HEK293 (cell line): ENCODE measurements around the gene FOXP1.

Source experiments
- CTCF ChIA-PET: fragments of 350-600 bp; formaldehyde crosslinking; extraction: SDS; loops from one replicate; lab custom pipeline; 2021; ENCODE audit warnings: antibody characterized with exemption; lab: Yijun Ruan, JAX
- POLR2A ChIA-PET: fragments of 300-600 bp; formaldehyde crosslinking; extraction: SDS; loops from one replicate; lab custom pipeline; 2020; ENCODE audit warnings: antibody characterized with exemption, inconsistent platforms; lab: Yijun Ruan, JAX
- H3K27ac ChIP-seq: fragments of 200-500 bp; sonication (Bioruptor generic); 2 replicates; pipeline ENCODE4 v1.5.1; 2014; ENCODE audit warnings: low read depth, low read length, control low read depth, inconsistent platforms; ENCODE audit errors: extremely low read depth
- H3K36me3 ChIP-seq, 2 experiments: fragments of 200-500 bp in 1 of 2; sonication (Bioruptor generic) in 1 of 2; 1 replicate in 1 of 2; 2 replicates in 1 of 2; pipeline ENCODE4 v1.5.1; 2014 to 2017; ENCODE audit warnings: inconsistent platforms in 2 of 2, low read length in 2 of 2; ENCODE audit not compliant: control insufficient read depth in 2 of 2, insufficient read depth in 1 of 2
- H3K4me1 ChIP-seq: fragments of 200-500 bp; sonication (Bioruptor generic); 2 replicates; pipeline ENCODE4 v1.5.1; 2014; ENCODE audit warnings: mild to moderate bottlenecking, low read length, inconsistent platforms; ENCODE audit not compliant: control insufficient read depth, insufficient read depth
- H3K4me3 ChIP-seq: 2 replicates; pipeline ENCODE4 v1.5.1; 2011; ENCODE audit warnings: low read depth, mild to moderate bottlenecking, control low read depth, low read length, moderate library complexity
- H3K9me3 ChIP-seq: fragments of 200-500 bp; sonication (Bioruptor generic); 2 replicates; pipeline ENCODE4 v1.5.1; 2014; ENCODE audit warnings: low read depth, low read length, inconsistent platforms; ENCODE audit not compliant: control insufficient read depth, insufficient read depth
- KLF1 ChIP-seq: fragments of 450-650 bp; formaldehyde crosslinking; IDR thresholded peaks from 2 replicates; pipeline ENCODE4 v1.5.1; 2016; ENCODE audit warnings: missing biosample characterization, missing genetic modification characterization
- MYNN ChIP-seq: fragments of 450-650 bp; formaldehyde crosslinking; IDR thresholded peaks from 2 replicates; pipeline ENCODE4 v1.5.1; 2016; ENCODE audit warnings: missing biosample characterization, missing genetic modification characterization, borderline replicate concordance
- ZBTB1 ChIP-seq: fragments of 450-650 bp; formaldehyde crosslinking; IDR thresholded peaks from 2 replicates; pipeline ENCODE4 v1.5.1; 2016; ENCODE audit warnings: missing biosample characterization, missing genetic modification characterization
- ZBTB48 ChIP-seq: fragments of 450-650 bp; formaldehyde crosslinking; IDR thresholded peaks from 2 replicates; pipeline ENCODE4 v1.5.1; 2016; ENCODE audit warnings: missing biosample characterization, missing genetic modification characterization
- ZBTB7A ChIP-seq: fragments of 450-650 bp; formaldehyde crosslinking; IDR thresholded peaks from 2 replicates; pipeline ENCODE4 v1.5.1; 2016; ENCODE audit warnings: low read depth, missing biosample characterization, missing genetic modification characterization
- ZNF114 ChIP-seq: fragments of 450-650 bp; formaldehyde crosslinking; IDR thresholded peaks from 2 replicates; pipeline ENCODE4 v1.5.0; 2017; ENCODE audit warnings: missing biosample characterization, missing genetic modification characterization
- ZNF423 ChIP-seq: fragments of 450-650 bp; formaldehyde crosslinking; IDR thresholded peaks from 2 replicates; pipeline ENCODE4 v1.5.1; 2016; ENCODE audit warnings: missing biosample characterization, missing genetic modification characterization
- ZNF558 ChIP-seq: fragments of 450-650 bp; formaldehyde crosslinking; IDR thresholded peaks from 2 replicates; pipeline ENCODE4 v1.5.1; 2016; ENCODE audit warnings: missing biosample characterization, missing genetic modification characterization
- ZNF600 ChIP-seq: fragments of 450-650 bp; formaldehyde crosslinking; IDR thresholded peaks from 2 replicates; pipeline ENCODE4 v1.5.1; 2016; ENCODE audit warnings: missing biosample characterization, missing genetic modification characterization
- ZNF626 ChIP-seq: fragments of 450-650 bp; sonication (Bioruptor Pico); formaldehyde crosslinking; IDR thresholded peaks from 2 replicates; pipeline ENCODE4 v1.5.1; 2018; ENCODE audit warnings: missing biosample characterization, missing genetic modification characterization, inconsistent platforms
- ZNF654 ChIP-seq: fragments of 450-650 bp; formaldehyde crosslinking; IDR thresholded peaks from 2 replicates; pipeline ENCODE4 v1.5.1; 2016; ENCODE audit warnings: low read depth, missing biosample characterization, missing genetic modification characterization
- ZNF791 ChIP-seq: fragments of 450-650 bp; formaldehyde crosslinking; IDR thresholded peaks from 2 replicates; pipeline ENCODE4 v1.5.1; 2016; ENCODE audit warnings: missing biosample characterization, missing genetic modification characterization
- ZNF830 ChIP-seq: fragments of 450-650 bp; IDR thresholded peaks from 2 replicates; pipeline ENCODE4 v1.5.0; 2018; ENCODE audit warnings: missing biosample characterization, missing genetic modification characterization, low read depth, mild to moderate bottlenecking, moderate library complexity
- TF ChIP-seq, protein P1 (sequence below): fragments of 450-650 bp; formaldehyde crosslinking; IDR thresholded peaks from 2 replicates; pipeline ENCODE4 v1.5.1; 2016; ENCODE audit warnings: missing biosample characterization, missing genetic modification characterization
- TF ChIP-seq, protein P2 (sequence below): fragments of 450-650 bp; formaldehyde crosslinking; IDR thresholded peaks from 2 replicates; pipeline ENCODE4 v1.5.1; 2016; ENCODE audit warnings: missing biosample characterization, missing genetic modification characterization

Gene FOXP1

DNA sequence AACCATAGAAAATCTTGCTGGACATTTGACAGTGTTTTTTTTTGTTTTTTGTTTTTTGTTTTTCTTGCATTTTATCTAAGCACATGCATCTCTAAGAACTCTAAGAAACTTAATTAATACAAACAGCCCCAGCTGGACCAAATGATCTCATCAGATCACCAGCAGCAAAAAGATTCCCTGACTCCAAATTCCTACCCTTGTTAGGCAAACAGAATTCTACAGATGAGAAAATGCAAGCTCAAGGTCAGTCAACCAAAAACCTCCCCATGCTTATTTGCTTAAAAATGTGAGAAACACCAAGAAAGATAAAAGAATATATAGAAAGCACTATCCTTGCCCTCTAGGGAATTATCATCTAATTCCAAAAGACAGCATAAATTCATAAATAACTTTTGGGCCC is 65.4 kb downstream of the FOXP1 start (continued):
- TF ChIP-seq ZNF830 (no peak), ZNF423 (tag by site-specific recombination) (no peak)

DNA sequence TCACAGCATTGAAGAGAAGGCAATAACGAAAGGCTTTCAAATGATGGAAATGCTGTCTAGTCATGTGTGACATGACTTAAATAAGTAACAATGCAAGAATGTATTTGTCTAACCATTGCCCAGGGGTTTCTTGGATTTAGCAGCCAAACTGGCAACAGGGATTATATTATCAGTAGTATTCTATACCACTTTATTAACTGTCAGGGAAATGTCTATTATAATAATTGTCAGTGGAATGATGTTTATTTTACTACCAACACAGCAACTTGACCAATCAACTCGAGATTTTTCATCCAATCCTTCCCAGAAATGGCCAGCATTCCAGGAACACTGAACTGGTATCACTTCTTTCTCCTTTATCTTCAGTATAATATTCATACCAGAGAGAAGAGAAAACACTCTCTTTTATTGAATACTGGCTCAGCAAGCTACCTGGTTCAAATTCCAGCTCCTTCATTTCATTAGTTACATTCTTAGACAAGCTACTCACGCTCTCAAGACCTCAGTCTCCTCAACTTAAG is 66.2 kb downstream of the FOXP1 start:
- ChIA-PET CTCF (no interaction called here), POLR2A (interaction anchor here (1.5 kb wide), 1 partner anchor 65 kb away, joined by 4 read pairs; no protein-coding TSS in a partner anchor)
- H3K4me3 ChIP-seq = no peak overlapping the region
- TF ChIP-seq ZNF654 (tag by site-specific recombination) (no peak), ZNF114 (tag by site-specific recombination) (no peak), ZNF626 (tag by site-specific recombination) (no peak)
- H3K27ac ChIP-seq = no peak overlapping the region
- H3K4me1 ChIP-seq = no peaks in the 10 kb centered on the region
- no peaks in the 10 kb centered on the region for H3K9me3 ChIP-seq
- no peaks in the 10 kb centered on the region for H3K36me3 ChIP-seq

DNA sequence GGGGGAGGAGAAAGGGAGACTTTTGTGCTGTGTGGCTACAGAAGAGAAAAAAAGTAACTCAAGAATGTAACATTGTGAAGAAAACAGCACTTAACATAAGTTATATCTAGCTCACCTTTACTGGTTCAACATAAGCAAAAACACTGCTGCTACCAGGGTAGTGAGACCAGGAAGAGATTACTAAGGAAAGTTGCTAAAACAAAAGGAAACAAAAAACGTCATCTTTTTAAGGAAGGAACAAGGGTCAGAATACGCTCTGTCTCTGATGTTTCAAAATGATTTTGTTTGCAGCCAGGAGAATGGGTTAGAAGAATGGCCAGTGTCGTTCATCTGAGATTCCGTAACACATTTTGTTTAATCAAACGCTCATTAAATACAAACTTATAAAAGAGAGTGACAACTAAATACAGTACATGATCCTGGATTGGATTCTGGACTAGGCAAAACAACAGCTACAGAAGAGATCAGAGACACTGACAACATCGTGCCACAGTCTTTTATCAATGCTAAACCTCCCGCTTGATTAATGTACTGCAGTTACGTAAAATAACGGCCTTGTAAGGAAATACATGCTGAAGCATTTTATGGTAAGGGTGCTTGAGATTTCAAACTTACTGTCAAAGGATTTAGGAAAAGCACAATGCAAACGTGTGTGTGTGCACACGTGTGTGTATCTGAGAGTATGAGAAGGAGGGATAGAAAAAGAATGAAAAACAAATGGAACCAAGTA is 67.7 kb downstream of the FOXP1 start:
- Histone ChIP-seq H3K27ac (no peak overlapping the region), H3K4me3 (no peak overlapping the region), H3K36me3 (no peaks in the 10 kb centered on the region), H3K9me3 (no peaks in the 10 kb centered on the region), H3K4me1 (0 out of 2 replicates have a peak, but pooled peaks cover 8% of the 10 kb centered on the region)
- ChIA-PET POLR2A (no interaction called here), CTCF (interaction anchor here (0.7 kb wide), 1 partner anchor 8 kb away, joined by 3 read pairs; no protein-coding TSS in a partner anchor)
- TF ChIP-seq ZBTB7A = no peak
- TF ChIP-seq ZNF600 = 0 out of 2 replicates have a peak, but pooled peaks have one; percentile 19
- no peak for TF ChIP-seq MYNN (tag by site-specific recombination)
- no peak for TF ChIP-seq ZBTB1 (tag by site-specific recombination)

DNA sequence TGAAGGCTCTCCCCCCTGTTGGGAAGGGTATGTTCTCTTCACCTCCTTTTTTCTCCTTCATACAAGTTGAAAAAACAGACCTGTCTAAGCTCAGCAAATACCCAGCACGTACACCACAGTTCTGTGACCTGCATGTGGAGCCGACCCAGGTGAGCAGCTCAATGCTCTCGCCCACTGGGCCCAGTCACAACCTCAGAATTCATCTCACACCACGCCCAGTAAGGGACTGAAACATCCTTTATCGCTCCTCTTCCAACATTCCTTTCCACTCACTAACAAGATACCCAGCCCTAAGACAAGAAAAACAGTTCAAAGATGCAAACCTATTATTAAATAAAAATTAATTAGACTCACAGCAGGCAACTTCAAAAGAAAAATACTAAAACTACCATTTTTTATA is 68.9 kb downstream of the FOXP1 start:
- Histone ChIP-seq H3K27ac (no peak overlapping the region), H3K4me3 (no peak overlapping the region), H3K4me1 (0 out of 2 replicates have a peak, but pooled peaks cover 10% of the 10 kb centered on the region), H3K9me3 (no peaks in the 10 kb centered on the region), H3K36me3 (no peaks in the 10 kb centered on the region)
- ChIA-PET CTCF (no interaction called here), POLR2A (no interaction called here)
- no peak for TF ChIP-seq ZNF791
- TF ChIP-seq, protein P1, sequence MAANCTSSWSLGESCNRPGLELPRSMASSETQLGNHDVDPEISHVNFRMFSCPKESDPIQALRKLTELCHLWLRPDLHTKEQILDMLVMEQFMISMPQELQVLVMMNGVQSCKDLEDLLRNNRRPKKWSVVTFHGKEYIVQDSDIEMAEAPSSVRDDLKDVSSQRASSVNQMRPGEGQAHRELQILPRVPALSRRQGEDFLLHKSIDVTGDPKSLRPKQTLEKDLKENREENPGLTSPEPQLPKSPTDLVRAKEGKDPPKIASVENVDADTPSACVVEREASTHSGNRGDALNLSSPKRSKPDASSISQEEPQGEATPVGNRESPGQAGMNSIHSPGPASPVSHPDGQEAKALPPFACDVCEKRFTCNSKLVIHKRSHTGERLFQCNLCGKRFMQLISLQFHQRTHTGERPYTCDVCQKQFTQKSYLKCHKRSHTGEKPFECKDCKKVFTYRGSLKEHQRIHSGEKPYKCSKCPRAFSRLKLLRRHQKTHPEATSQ (tag by site-specific recombination) = no peak
- no peak for TF ChIP-seq ZNF558 (tag by site-specific recombination)
- TF ChIP-seq KLF1 (tag by site-specific recombination) = no peak
- TF ChIP-seq, protein P2, sequence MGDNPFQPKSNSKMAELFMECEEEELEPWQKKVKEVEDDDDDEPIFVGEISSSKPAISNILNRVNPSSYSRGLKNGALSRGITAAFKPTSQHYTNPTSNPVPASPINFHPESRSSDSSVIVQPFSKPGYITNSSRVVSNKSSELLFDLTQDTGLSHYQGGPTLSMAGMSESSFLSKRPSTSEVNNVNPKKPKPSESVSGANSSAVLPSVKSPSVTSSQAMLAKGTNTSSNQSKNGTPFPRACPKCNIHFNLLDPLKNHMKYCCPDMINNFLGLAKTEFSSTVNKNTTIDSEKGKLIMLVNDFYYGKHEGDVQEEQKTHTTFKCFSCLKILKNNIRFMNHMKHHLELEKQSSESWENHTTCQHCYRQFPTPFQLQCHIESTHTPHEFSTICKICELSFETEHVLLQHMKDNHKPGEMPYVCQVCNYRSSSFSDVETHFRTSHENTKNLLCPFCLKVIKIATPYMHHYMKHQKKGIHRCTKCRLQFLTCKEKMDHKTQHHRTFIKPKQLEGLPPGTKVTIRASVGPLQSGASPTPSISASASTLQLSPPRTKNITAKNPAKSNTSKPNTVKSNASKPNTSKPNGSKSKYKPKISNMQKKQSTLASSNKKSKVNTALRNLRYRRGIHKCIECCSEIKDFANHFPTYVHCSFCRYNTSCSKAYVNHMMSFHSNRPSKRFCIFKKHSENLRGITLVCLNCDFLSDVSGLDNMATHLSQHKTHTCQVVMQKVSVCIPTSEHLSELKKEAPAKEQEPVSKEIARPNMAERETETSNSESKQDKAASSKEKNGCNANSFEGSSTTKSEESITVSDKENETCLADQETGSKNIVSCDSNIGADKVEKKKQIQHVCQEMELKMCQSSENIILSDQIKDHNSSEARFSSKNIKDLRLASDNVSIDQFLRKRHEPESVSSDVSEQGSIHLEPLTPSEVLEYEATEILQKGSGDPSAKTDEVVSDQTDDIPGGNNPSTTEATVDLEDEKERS (tag by site-specific recombination) = no peak
- TF ChIP-seq ZBTB48 (tag by site-specific recombination) = no peak
